ENCODE results near the gene CNEP1R1.
"Not testable (repeated sequence)": the region's sequence is repeated elsewhere in the genome, so short reads cannot be mapped to it uniquely, and the experiment has no call there.

The CNEP1R1 gene

GRCh38 chr16:50024684-50025536 is at the start of gene CNEP1R1:
Gene CNEP1R1, plus strand, starts transcription at chr16:50025225. Its CDS starts 91 bp downstream, at chr16:50025316.
- peak; percentile 95 for DNase-seq

GRCh38 chr16:49977427-49977826 is 47.6 kb upstream of the CNEP1R1 start:
- DNase-seq, result no peak

- no peak for DNase-seq
Measured at GRCh38 chr16:49978569-49979326, 46.3 kb upstream of the CNEP1R1 start.

- no peak for DNase-seq
Measured at GRCh38 chr16:49980166-49980565, 44.9 kb upstream of the CNEP1R1 start.

- DNase-seq, result no peak
Measured at GRCh38 chr16:49986351-49987124, 38.5 kb upstream of the CNEP1R1 start.

GRCh38 chr16:49987381-49987780 is 37.6 kb upstream of the CNEP1R1 start:
- DNase-seq, result no peak

- no peak for DNase-seq
Measured at GRCh38 chr16:49992825-49993224, 32.2 kb upstream of the CNEP1R1 start.

GRCh38 chr16:49993579-49993978 is 31.4 kb upstream of the CNEP1R1 start:
- DNase-seq, result no peak

- no peak for DNase-seq
Measured at GRCh38 chr16:49994006-49994405, 31.0 kb upstream of the CNEP1R1 start.

- DNase-seq, result no peak
Measured at GRCh38 chr16:49995720-49996119, 29.3 kb upstream of the CNEP1R1 start.

- no peak for DNase-seq
Measured at GRCh38 chr16:49997721-49998251, 27.2 kb upstream of the CNEP1R1 start.

- DNase-seq, result no peak
Measured at GRCh38 chr16:49998991-49999390, 26.0 kb upstream of the CNEP1R1 start.

- DNase-seq, result no peak
Measured at GRCh38 chr16:50001144-50001543, 23.9 kb upstream of the CNEP1R1 start.

- DNase-seq, result no peak
Measured at GRCh38 chr16:50002190-50002589, 22.8 kb upstream of the CNEP1R1 start.

GRCh38 chr16:50004239-50004638 is 20.8 kb upstream of the CNEP1R1 start:
- DNase-seq, result no peak

GRCh38 chr16:50006964-50007363 is 18.1 kb upstream of the CNEP1R1 start:
- DNase-seq, result no peak

GRCh38 chr16:50007744-50008143 is 17.3 kb upstream of the CNEP1R1 start:
- no peak for DNase-seq

- no peak for DNase-seq
Measured at GRCh38 chr16:50010212-50010611, 14.8 kb upstream of the CNEP1R1 start.

GRCh38 chr16:50011707-50012106 is 13.3 kb upstream of the CNEP1R1 start:
- DNase-seq, result no peak

- no peak for DNase-seq
Measured at GRCh38 chr16:50012182-50012581, 12.8 kb upstream of the CNEP1R1 start.

GRCh38 chr16:50014211-50014610 is 10.8 kb upstream of the CNEP1R1 start:
- not testable (repeated sequence) for DNase-seq

- DNase-seq, result no peak
Measured at GRCh38 chr16:50015631-50016030, 9.4 kb upstream of the CNEP1R1 start.

- DNase-seq, result no peak
Measured at GRCh38 chr16:50017553-50017952, 7.5 kb upstream of the CNEP1R1 start.

Measured in CD4-positive, alpha-beta T cell treated with Interleukin-15 for 1 hour (primary cell).